Stomach (tissue), 9 donors: ENCODE results near the gene USP40. TPM values are rescaled to one million over a fixed set of nuclear protein-coding genes. Genes with fewer than 3 reads are reported as not detected.

Experiments used
- DNase-seq, 2 donors: peaks; one replicate each; pipeline versions ENCODE4 v3.0.0 to v3.0.0-alpha.2; 2013 to 2019
- H3K27ac ChIP-seq, 5 donors: fragments of 200-600 bp in 4 of 5; sonication (generic) in 4 of 5; one replicate each; pipeline ENCODE4 v1.5.1; 2013 to 2019; ENCODE audit warnings: mild to moderate bottlenecking in 1 of 5, moderate library complexity in 1 of 5
- H3K27me3 ChIP-seq, 3 donors: fragments of 200-600 bp; sonication (generic); one replicate each; pipeline ENCODE4 v1.5.1; 2017 to 2019; ENCODE audit warnings: mixed run types in 1 of 3
- H3K36me3 ChIP-seq, 4 donors: fragments of 200-600 bp; sonication (generic); 1 replicate in 3 of 4; 2 replicates in 1 of 4; pipeline ENCODE4 v1.5.1; 2016 to 2019
- H3K4me1 ChIP-seq, 4 donors: fragments of 200-600 bp; sonication (generic); one replicate each; pipeline ENCODE4 v1.5.1; 2016 to 2019
- H3K4me3 ChIP-seq, 4 donors: fragments of 200-600 bp; sonication (generic) in 3 of 4; one replicate each; pipeline ENCODE4 v1.5.1; 2016 to 2019; ENCODE audit warnings: mild to moderate bottlenecking in 1 of 4
- H3K9me3 ChIP-seq, 4 donors: fragments of 200-600 bp; sonication (generic); one replicate each; pipeline ENCODE4 v1.5.1; 2016 to 2019
- EP300 ChIP-seq: sonication (generic); formaldehyde crosslinking; IDR thresholded peaks from one replicate; pipeline ENCODE4 v1.6.1; 2017; ENCODE audit warnings: antibody characterized with exemption
- POLR2A ChIP-seq, 4 donors: fragments of 450-650 bp; IDR thresholded peaks; one replicate each; pipeline ENCODE4 v1.6.1; 2016; ENCODE audit warnings: antibody characterized with exemption in 4 of 4, control low read depth in 2 of 4, mild to moderate bottlenecking in 1 of 4, moderate library complexity in 1 of 4
- POLR2AphosphoS5 ChIP-seq, 3 donors: sonication (generic); formaldehyde crosslinking; IDR thresholded peaks; one replicate each; pipeline ENCODE4 v1.6.1; 2016; ENCODE audit warnings: antibody characterized with exemption in 3 of 3
- WGBS, 5 donors: extraction: QIAGEN DNeasy Blood & Tissue Kit in 3 of 5; methylation state at CpG; one replicate each; pipeline versions ENCODE4 v1.1.5 to v1.1.7; 2013 to 2018; 5-methylcytosine and 5-hydroxymethylcytosine counted together
- intact Hi-C: fragments of 100-400 bp; cut with DNase I; formaldehyde crosslinking; loops from one replicate; pipeline ENCODE4 v1.15.1; 2023; ENCODE audit warnings: low total_unique reads
- polyA plus RNA-seq, 3 donors: library from polyadenylated mRNA; stranded (reverse); fragments of 200-250 nt; gene quantifications; one replicate each; pipeline ENCODE4 v1.2.3, GENCODE V29; 2013
- total RNA-seq, 5 donors: library from RNA; depleted of rRNA; stranded (reverse); fragments of >200 nt; gene quantifications; one replicate each; pipeline versions ENCODE4 v1.1.0 to v1.2.3, GENCODE V29; 2014 to 2016
- TF ChIP-seq, protein P1 (sequence below), 7 experiments: fragments of 450-650 bp in 4 of 7; fragments of 200-600 bp in 3 of 7; sonication (generic) in 3 of 7; IDR thresholded peaks; one replicate each; pipeline ENCODE4 v1.5.1; 2016 to 2019; ENCODE audit warnings: antibody characterized with exemption in 7 of 7, control low read depth in 2 of 7, mild to moderate bottlenecking in 1 of 7
- donor health status: healthy with polysubstance abuse.
- donor health status: Bipolar disorder and iron deficiency.
- donor health status: healthy.

USP40 gene
- total and polyA plus RNA-seq, 8 donors, result 14.5 to 186 (median 31.3) TPM

DNA sequence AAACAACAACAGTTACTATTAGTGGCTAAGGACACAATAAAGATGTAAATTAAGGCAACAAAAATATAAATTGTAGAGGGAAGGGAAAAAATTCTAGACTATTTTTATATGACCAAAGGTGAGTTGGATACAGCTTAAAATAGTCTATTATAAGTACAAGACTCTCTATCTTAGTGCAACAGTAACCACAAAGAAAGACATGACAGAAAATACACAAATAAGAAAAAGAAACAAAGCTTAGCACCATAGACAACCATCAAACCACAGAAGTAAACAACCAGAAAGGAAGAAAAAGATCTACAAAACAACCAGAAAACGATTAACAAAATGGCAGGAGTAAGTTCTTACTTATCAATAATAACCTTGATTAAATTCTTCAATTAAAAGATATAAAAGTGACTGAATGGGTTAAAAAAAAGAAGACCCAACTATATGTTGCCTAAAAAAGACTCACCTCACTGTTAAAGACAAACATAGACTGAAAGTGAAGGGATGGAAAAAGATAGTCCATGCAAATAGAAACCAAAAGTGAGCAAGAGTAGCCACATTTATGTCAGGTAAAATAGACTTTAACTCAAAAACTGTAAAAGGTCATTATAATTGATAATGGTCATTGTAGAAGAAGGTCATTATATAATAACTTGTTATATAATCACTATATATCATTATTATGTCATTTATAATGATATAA, 62.5 kb downstream of the USP40 start:
- Histone ChIP-seq H3K27ac (no peak overlapping the region), H3K36me3 (peaks cover 0 to 74% (median 68%) of the 10 kb centered on the region in 4 donors), H3K9me3 (peaks cover 0 to 20% (median 12%) of the 10 kb centered on the region in 4 donors), H3K4me1 (no peaks in the 10 kb centered on the region), H3K27me3 (no peaks in the 10 kb centered on the region), H3K4me3 (no peak overlapping the region)
- WGBS, 5 donors, result 80 to 96% (median 88%) methylated on average over 1 of the region's 1 CpG
- DNase-seq, result no peak
- intact Hi-C loops, result no loop called here
- TF ChIP-seq POLR2A (IDR thresholded peaks at IDR 0.05), result no peak
- no peak for TF ChIP-seq POLR2AphosphoS5 (IDR thresholded peaks at IDR 0.05)
- TF ChIP-seq EP300, result no peak
- TF ChIP-seq, protein P1, sequence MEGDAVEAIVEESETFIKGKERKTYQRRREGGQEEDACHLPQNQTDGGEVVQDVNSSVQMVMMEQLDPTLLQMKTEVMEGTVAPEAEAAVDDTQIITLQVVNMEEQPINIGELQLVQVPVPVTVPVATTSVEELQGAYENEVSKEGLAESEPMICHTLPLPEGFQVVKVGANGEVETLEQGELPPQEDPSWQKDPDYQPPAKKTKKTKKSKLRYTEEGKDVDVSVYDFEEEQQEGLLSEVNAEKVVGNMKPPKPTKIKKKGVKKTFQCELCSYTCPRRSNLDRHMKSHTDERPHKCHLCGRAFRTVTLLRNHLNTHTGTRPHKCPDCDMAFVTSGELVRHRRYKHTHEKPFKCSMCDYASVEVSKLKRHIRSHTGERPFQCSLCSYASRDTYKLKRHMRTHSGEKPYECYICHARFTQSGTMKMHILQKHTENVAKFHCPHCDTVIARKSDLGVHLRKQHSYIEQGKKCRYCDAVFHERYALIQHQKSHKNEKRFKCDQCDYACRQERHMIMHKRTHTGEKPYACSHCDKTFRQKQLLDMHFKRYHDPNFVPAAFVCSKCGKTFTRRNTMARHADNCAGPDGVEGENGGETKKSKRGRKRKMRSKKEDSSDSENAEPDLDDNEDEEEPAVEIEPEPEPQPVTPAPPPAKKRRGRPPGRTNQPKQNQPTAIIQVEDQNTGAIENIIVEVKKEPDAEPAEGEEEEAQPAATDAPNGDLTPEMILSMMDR (IDR thresholded peaks at IDR 0.05), result no peak

DNA sequence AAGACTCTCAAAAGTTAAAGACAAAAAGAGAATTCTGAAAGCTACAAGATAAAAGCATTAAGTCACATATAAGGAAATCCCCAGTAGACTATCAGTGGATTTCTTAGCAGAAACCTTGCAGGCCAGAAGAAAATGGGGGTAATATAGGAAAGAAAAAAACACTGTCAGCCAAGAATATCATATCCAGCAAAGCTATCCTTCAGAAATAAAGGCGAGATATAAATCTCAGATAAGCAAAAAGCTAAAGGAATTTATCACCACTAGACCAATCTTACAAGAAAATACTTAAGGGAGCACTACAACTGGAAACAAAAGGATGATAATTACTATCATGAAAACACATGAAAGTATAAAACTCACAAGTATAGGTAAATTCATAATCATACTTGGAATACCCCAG, 63.1 kb downstream of the USP40 start:
- H3K27ac ChIP-seq, result no peak overlapping the region
- no peak for DNase-seq
- no peak overlapping the region for H3K4me3 ChIP-seq
- H3K27me3 ChIP-seq, result no peaks in the 10 kb centered on the region
- H3K9me3 ChIP-seq, result peaks cover 0 to 20% (median 12%) of the 10 kb centered on the region in 4 donors
- intact Hi-C loops, result no loop called here
- TF ChIP-seq POLR2AphosphoS5 (IDR thresholded peaks at IDR 0.05), result no peak
- 92 to 100% (median 100%) methylated on average over 1 of the region's 1 CpG for WGBS, 5 donors
- H3K36me3 ChIP-seq, result peaks cover under 1 to 75% (median 69%) of the 10 kb centered on the region in 4 donors
- H3K4me1 ChIP-seq, result no peaks in the 10 kb centered on the region

DNA sequence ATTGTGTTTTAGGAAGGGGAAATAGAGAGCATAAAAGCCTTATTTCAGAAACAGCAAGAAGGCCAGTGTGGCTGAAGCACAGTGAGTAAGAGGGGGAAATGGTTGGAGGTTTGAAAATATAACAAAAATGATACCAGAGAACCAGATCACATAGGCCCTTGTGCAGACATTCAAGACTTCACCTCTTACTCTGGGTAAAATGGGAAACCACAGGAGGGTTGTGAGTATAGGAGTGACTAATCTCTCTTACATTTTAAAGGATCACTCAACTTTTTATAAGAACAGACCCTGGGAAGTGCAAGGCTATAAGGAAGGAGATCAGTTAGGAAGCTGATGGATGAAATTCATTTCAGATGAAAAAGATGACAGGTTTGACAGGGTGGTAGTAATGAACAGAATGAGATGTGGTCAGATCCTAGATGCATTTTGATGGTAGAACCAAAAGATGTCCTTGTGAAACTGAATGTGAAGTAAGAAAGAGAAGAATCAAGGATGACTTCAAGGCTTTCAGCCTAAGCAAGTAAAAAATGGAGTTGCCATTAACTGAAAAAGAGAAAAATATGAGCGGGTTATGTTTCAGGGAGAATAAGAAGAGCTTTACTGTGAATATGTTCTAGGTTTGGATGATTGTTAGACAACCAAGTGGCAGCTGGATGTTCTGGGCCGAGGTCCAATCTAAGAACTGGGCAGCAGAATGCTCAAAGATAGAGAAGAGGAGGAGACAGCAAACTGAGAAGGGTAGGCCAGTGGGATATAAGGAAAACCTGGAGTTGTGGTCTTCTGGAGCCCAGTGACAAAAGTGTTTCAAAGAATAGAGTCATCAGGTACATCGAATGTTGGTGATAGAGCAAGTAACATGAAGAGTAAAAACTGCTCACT, 65.1 kb downstream of the USP40 start:
- Histone ChIP-seq H3K4me3 (no peak overlapping the region), H3K36me3 (peaks cover 10 to 84% (median 69%) of the 10 kb centered on the region in 4 donors), H3K9me3 (peaks cover 0 to 20% (median 12%) of the 10 kb centered on the region in 4 donors), H3K27me3 (no peaks in the 10 kb centered on the region), H3K4me1 (no peaks in the 10 kb centered on the region), H3K27ac (no peak overlapping the region)
- DNase-seq, result no peak
- TF ChIP-seq, protein P1 (IDR thresholded peaks at IDR 0.05), result no peak
- TF ChIP-seq POLR2AphosphoS5 (IDR thresholded peaks at IDR 0.05), result no peak
- WGBS, 5 donors, result 88 to 98% (median 94%) methylated on average over 3 of the region's 3 CpGs
- intact Hi-C loops, result no loop called here

DNA sequence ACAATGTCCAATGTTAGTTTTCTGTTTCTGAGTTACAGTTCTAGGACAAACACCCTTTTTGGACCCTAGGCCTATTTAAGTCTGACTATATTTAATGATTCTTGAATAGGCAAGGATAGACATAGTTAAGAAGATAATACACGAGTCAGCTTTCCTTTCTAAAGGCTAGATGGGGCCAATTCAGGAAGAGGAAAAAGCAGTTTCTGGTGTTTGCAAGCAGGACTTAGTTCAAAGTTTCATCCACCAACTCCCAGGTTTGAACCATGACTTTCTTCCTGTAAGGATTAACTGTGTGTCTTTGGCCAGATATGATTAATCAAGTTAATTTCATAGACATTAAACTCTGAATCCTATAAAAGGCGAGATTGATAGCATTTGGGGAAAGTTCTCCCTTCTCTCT, 66.7 kb downstream of the USP40 start:
- Histone ChIP-seq H3K9me3 (peaks cover 0 to 20% (median 12%) of the 10 kb centered on the region in 4 donors), H3K4me3 (no peak overlapping the region), H3K27me3 (no peaks in the 10 kb centered on the region), H3K4me1 (peaks cover 0 to 7% (median 0%) of the 10 kb centered on the region in 4 donors), H3K27ac (no peak overlapping the region), H3K36me3 (peaks cover 10 to 91% (median 73%) of the 10 kb centered on the region in 4 donors)
- intact Hi-C loops, result no loop called here
- TF ChIP-seq, protein P1 (IDR thresholded peaks at IDR 0.05), result no peak
- TF ChIP-seq EP300, result no peak
- TF ChIP-seq POLR2A (IDR thresholded peaks at IDR 0.05), result no peak
- no peak for TF ChIP-seq POLR2AphosphoS5 (IDR thresholded peaks at IDR 0.05)
- no peak for DNase-seq
- WGBS, 5 donors, result 73 to 89% (median 84%) methylated on average over 2 of the region's 2 CpGs
